Epidermal melanocyte (primary cell): ENCODE data around the gene ENTHD1.
"Not testable (repeated sequence)": the region's sequence is repeated elsewhere in the genome, so short reads cannot be mapped to it uniquely, and the experiment has no call there.

Source experiments
- DNase-seq: peaks from one replicate; pipeline ENCODE4 v3.0.0; 2011; ENCODE audit warnings: low spot score; ENCODE audit not compliant: insufficient read length

Gene ENTHD1

DNA sequence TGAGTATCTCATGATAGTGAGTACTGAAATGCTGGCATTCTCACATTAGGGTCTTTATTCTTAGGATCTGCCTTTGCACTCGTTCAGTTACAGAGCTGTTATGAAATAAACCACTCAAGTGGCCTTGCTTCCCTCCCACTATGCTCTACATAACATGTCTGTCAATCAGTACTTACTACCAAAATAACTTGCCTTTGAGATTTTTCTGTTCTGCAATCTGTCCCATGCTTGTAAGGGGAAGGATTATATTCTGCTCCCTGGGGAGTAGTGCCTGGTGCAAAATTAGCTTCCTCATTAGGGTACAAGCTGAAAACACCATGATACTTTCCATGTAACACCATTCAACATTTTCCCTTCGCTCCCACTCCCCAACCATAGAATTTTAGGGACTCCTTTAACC, 5.4 kb upstream of the ENTHD1 start:
- DNase-seq, result no peak

DNA sequence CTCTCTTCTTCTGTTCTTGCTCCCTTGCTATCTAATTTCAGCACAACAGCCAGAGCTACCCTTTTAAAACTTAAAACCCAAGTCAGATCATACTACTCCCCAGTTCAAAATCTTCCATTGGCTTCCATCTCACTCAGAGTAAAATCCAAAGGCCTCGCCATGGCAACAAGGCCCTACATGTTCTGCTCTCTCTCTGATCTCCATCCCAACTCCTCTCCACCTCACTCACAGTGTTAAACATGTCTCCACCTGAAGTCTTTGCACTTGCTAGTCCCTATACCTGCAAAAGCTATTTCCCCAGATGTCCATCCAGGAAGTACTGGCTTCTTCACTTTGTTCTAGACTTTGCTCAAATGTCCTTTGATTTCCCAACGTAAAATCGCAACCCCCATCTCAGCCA, 4.3 kb upstream of the ENTHD1 start:
- DNase-seq, result no peak

DNA sequence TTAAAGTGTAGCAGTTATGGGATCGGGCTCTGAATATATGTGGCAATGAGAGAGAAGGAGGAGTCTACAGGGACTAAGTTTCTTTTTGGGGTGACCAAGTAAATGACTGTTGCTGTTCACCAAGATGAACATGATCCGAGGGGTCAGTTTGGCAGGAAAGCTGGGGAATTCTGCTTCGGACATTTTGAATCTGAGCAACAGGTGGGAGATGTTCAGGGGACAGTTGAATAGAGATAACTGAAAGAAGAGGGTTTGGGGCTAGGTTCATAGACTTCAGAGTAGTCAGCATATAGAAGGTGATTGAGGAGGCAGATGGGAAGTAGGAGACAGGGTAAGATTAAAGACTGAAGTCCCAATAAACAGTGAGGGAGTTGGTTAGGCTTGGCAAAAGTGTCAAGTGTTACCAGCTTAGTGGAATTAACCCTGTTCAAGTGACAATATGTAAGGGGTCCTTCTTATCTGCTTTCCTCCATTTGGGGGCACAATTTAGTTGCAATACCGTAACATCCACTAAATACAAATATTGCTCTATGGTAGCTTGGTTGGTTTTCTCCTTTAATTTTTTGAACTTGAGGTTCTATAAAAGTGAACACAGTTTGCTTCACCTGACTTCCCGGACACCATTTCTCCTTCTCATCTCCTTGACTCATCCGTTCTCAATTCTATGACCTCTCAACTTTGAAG, 2.9 kb upstream of the ENTHD1 start:
- DNase-seq, result no peak

DNA sequence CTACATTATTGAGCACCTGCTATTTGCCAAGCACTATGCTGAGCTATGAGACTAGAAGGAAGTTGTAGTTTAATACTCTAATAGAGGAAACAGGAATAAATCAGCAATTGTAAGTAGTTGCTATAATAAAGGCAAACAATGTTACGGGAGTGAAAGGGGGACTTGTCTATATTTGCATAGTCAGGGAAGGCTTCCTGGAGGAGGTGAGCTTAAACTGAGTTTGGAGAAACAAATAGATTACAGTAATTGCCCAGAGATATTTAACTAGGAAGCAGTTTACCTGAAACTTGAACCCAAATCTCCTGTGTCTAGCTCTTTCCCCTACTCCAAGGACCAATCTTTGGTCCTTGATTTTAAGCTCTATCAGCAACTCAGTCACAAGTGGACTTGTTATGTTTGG, 2.1 kb upstream of the ENTHD1 start:
- no peak for DNase-seq

DNA sequence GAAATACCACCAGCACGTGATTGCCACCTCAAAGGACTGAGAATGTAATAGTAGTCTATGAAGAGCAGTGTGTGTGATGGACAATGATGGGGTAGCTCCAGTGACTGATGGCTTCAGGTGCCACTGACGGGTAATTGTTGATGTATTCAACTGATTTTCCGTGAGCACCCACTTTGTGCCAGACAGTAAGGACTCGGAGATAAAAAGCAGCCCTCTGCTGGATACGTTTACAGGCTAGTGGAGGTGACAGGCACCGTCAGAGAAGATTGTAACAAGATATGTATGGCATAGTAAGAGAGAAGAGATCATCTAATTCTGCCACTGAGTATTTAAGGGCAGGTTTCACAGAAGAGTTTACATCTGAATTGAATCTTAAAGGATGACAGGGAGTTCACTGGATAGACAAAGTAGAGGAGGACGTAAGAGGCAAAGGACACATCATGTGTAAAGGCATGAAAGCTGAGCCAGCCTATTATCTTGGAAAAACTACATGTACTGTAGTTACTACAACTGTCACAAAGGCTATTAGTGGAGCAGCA, 1.1 kb upstream of the ENTHD1 start:
- DNase-seq, result no peak

DNA sequence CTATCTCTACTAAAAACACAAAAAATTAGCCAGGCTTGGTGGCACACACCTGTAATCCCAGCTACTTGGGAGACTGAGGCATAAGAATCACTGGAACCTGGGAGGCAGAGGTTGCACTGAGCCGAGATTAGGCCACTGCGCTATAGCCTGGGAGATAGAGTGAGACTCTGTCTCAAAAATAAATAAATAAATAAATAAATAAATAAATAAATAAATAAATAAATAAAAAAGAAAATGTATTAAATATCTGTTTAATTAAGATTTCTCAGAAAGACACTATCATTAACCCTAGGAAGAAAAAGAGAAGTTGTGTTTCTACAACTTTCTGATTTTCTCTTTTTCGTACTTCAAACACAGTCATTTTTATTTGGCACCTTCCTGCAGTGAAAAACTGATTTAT, 3.6 kb downstream of the ENTHD1 start:
- DNase-seq, result not testable (repeated sequence)

DNA sequence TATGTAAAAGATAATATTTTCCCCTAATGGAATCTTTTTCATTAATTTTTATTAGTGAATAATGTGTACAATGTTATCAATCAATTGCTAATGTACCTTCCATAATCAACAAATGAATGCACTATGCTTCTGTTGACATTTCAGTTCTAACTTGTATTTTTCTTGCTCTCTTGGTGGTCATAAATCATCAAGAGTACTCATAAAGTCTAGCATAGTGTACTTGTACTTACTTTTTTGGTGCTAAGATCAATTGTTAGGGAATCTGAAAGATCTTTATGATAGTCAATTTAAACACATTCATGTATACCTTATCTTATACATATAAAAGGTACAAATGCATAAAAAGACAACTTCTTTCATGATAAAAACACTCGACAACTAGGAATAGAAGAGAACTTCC, 10.5 kb downstream of the ENTHD1 start:
- DNase-seq, result no peak

DNA sequence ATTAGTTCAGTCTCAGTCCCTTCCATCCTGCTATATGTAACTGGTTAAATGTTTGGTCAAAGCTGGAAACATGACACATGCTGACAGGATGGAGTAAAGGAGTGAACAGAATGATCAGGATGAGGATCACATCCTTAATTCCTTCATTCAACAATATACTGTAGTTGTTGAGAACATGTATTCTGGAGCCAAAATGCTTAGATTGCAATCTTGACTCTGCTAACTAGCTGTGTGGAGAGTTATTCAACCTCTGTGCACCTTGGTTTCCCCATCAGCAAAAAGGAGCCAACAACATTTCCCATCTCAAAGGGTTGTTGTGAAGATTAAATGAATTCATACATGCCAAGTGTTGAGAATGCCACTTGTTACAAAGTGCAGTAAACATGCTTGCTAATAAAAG, 12.8 kb downstream of the ENTHD1 start:
- DNase-seq, result no peak

DNA sequence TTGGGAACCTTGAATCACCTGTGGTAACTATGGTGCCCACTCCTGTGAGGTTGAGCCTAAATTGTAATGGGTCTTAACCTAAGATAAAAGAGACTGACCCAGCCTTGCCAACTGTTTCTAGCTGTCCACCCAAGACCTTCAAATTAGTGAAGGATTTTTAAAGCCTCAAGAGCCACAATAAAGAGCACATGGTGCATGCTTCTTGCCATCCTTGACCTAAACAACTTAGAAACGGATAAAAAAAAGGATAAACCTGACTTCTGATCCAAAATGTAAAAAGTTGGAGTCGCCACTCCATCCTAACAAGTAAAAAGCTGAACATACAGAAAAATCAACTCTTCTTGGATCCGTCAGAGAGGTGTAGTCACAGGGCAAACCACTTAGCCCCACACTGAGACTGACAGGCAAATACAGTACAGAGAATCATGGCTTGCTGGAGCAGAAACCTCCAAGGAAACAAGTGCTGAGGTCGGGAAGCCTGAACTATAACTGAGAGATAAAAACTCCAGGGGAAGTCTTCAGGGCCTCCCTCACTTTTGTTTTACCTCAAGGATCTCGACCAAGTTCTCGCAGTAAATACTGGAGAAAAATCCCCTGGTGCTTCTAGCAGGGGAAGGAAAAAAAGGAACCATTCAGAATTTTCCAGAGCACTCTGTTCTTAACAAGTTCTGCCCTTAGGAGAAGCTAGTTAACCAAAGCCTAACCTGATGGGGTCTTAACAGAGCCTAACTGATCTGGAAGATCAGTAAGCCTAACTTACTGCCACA, 16.3 kb downstream of the ENTHD1 start:
- no peak for DNase-seq

DNA sequence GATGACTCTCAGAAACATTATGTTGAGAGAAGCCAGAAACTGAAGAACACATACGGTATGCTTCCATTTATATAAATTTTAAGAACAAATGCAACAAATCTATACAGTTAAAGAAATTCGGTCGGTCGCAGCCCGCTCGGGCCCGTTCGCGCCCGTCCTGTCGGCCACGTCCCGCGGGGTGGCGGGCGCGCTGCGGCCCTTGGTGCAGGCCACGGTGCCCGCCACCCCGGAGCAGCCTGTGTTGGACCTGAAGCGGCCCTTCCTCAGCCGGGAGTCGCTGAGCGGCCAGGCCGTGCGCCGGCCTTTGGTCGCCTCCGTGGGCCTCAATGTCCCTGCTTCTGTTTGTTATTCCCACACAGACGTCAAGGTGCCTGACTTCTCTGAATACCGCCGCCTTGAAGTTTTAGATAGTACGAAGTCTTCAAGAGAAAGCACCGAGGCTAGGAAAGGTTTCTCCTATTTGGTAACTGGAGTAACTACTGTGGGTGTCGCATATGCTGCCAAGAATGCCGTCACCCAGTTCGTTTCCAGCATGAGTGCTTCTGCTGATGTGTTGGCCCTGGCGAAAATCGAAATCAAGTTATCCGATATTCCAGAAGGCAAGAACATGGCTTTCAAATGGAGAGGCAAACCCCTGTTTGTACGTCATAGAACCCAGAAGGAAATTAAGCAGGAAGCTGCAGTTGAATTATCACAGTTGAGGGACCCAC, 18.2 kb downstream of the ENTHD1 start:
- not testable (repeated sequence) for DNase-seq

DNA sequence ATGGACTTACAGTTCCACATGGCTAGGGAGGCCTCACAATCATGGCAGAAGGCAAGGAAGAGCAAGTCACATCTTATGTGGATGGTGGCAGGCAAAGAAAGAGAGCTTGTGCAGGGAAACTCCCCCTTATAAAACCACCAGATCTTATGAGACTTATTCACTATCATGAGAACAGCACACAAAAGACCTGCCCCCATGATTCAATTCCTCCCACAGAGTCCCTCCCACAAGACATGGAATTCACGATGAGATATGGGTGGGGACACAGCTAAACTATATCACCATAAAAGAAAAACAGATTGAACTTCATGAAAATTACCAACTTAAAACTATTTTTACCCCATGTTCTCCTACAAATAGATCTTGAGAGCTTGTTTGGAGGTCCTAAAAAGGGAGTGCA, 19.6 kb downstream of the ENTHD1 start:
- no peak for DNase-seq

DNA sequence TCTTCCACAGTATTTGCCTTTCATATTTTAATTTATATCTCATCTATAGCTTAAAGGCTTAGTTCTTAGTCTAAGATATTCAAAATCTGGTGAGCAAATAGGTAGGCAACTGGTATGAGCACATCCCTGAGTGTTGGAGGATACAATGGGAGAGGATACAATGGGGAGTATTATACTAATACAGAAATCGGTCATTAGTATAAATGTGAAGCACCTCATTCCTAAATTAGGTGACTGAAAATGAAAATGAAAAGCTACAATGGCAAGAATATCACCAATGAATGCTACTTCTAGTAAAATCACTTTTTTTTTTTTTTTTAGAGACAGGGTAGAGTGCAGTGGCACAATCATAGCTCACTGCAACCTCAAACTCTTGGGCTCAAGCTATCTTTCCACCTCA, 21.0 kb downstream of the ENTHD1 start:
- DNase-seq, result no peak

DNA sequence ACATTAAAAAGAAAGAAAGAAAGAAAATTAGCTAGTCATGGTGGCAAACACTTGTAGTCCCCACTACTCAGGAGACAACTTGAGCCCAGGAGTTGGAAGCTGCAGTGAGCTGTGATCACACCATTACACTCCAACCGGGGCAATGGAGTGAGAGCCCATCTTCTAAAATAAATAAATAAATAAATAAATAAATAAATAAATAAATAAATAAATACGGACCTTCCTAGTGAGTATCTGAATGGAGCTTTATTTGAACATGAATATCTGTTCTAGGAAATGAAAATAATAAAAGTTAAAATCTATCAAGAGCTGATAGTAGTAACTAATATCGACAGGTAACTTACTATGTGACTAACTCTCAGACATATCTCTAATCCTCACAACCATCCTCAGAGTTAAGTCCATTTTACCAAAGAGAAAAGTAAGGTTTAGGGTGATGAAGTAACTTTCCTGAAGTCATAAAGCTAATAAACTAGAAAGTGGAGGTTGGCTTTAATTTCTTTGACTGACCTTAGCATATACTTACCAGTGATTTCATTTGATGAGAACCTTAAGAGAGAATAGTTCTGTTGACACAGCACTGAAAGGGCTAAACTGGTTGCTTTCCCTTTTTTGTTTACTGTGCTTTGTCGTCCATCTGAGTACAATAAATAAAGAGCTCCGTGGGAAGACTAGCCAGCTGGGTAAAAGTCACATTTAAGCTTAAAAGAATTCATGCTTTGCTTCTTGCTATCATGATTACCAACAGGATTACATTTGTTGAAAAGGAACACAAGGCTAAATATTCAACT, 22.4 kb downstream of the ENTHD1 start:
- peak; percentile 24 for DNase-seq

DNA sequence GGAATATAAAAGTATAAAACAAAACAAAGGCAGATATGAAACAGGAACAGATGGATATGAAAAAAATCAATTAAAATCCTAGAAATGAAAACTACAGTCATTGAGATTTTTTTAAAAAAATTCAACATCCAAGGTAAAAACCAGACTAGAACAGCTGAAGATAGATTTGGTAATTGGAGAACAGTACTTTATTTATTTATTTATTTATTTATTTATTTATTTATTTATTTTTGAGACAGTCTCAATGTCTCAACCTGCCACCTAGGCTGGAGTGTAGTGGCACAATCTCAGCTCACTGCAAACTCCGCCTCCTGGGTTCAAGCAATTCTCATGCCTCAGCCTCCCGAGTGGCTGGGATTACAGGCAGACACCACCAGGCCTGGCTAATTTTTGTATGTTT, 23.8 kb downstream of the ENTHD1 start:
- DNase-seq, result not testable (repeated sequence)

DNA sequence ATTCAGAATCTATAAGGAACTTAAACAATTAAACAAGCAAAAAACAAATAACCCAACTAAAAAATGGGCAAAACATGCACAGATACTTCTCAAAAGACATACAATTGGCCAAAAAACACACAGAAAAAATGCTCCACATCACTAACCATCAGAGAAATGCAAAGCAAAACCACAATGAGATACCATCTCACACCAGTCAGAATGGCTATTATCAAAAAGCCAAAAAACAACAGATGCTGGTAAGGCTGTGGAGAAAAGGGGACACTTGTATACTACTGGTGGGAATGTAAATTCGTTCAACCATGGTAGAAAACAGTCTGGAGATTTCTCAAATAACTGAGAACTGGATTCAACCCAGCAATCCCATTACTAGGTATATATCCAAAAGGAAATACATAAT, 24.8 kb downstream of the ENTHD1 start:
- DNase-seq, result no peak

DNA sequence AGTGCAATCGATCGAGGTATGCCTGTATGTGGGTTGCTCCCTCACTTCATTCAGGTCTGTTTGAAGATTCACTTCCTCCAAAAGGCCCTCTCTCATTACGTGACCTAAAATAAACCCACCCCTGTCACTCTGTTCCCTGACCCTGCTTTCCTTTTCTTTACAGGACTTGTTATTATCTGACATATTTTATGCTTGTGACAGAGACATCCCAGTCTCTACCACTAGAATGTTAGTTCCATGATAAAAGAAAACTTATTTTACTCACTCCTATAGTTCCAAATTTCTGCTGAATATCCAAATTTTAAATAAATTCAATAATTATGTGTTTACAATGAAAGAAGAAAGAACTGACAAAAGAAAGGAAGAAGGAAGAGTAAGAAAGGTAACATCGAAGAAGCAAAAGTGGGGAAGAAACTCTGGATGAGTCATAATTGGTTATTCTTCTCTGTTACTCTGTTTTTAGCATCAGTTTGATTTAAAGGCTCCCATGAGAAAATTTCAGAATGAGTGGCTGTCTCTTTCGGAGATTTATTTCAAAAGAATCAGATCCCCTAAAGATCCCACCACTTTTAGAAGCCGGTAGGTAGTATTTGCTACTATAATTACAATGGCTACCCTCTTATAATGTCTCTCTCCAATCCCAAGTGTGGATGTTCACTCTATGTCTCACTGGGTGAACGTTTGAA, 33.5 kb downstream of the ENTHD1 start:
- DNase-seq, result no peak

DNA sequence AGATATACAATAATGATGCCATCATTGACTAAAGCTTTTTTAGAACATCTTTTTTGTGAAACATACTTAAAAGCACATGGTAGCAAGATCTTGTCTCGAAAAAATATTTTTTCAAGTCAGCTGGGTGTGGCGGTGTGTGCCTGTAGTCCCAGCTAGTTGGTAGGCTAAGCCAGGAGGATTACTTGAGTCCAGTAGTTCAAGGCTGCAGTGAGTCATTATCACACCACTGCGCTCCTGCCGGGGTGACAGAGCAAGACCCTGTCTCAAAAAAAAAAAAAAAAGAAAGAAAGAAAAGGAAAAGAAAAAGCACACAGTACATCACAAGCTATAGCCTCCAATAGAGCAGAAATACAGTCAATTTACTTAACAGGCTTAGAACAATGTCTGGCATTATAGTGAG, 37.0 kb downstream of the ENTHD1 start:
- no peak for DNase-seq

DNA sequence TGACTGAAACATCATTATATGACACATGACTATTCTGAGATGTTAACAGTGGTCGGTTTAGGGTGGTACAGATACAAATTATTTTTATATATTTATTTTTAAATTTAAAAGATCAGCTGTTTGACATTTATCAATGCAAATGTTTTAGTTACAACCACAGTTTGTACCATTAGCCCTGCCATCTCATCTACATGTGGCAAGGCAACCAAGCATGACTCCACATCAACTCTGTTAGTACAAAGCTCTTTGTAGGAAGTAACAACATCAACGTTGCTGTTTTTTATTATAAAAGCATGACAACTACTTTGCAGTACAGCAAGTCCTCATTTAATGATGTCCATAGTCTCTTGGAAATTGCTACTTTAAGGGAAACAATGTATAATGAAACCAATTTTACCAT, 40.8 kb downstream of the ENTHD1 start:
- no peak for DNase-seq

DNA sequence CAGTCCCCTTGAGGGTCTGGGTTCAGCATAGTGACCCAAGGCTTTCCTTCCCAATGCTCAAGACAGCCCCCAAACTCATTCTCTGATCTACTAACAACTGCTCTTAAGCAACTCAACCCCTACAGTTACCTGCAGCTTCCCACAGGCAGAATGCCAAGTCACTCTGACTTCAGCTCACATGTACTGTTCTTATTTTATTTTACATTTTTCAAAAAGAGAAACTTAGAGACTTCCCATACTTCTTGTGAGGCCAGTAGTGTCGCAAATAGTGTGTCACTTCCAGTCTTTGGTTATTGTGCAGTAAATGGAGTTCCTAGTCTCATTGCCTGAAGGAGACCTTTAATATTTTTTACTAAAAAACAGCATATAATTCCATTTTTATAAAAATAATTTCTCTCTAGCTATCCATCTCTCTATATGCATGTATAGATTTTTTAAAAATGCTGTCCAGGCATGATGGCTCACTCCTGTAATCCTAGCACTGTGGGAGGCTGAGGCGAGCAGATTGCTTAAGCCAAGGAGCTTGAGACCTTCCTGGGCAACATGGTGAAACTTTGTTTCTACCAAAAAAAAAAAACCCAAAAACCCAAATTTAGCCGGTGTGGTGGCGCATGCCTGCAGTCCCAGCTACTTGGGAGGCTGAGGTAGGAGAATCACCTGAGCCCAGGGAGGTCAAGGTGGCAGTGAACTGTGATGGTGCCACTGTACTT, 41.8 kb downstream of the ENTHD1 start:
- DNase-seq, result no peak

DNA sequence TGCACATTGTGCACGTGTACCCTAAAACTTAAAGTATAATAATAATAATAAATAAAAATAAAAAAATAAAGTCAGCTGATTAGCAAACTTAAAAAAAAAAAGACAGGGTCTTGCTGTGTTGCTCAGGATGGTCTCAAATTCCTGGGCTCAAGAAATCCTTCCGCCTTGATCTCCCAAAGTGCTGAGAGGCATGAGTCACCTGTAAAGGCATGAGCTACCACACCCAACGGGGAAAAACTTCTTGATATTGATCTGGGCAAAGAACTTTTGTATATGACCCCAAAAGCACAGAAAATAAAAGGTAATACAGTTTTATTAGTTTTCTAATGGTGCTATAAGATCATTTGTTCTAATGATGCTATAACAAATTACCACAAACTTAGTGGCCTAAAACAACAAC, 46.1 kb downstream of the ENTHD1 start:
- DNase-seq, result no peak
